ENCODE measurements around the gene MXI1. TPM values are rescaled to one million over a fixed set of nuclear protein-coding genes. Genes with fewer than 3 reads are reported as not detected.

MXI1 gene
- total RNA-seq, 1 donor from 2014 or later = 31.5 TPM

DNA sequence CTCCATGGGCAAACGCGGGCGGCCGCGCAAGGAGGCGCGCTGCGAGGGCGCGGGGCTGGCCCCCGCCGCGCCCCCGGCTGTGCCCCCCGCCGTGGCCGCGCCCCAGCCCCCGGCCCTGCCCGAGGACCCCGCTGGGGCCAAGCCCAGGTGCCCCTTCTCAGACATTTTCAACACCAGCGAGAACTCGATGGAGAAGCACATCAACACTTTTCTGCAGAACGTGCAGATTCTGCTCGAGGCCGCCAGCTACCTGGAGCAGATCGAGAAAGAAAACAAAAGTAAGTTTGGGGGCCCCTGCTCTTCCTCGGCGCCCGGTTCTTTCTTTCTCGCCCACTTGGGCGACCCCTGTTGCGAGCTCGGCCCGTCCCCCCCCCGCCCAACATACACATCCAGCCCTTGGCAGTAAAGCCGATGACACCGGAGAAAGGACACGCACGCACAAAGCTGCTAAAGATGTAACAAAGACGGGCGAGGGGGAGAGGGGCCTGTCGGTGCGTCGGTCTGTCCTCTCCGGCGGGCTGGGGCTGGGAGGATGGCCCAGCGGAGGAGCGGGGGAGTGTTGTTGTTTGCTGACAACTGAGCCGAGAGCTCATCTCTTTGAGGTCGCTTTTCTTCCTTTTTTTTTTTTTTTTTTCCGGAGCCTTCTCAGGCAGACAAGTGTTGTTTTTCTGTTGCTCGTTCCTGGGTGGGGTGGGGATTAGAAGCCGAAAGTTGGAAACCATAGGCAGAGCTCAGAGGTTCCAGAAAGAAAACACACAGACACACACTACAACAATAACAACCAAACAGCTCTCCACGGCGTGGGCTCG is 604 bp downstream of the MXI1 start:
- Histone ChIP-seq H3K4me1 (ENCODE audit: insufficient read depth, low read length) (peaks cover 5% of the 10 kb centered on the region), H3K27me3 (ENCODE audit: insufficient read depth, low read length) (peaks cover 21% of the 10 kb centered on the region), H3K4me3 (ENCODE audit: insufficient read depth, low read depth, low read length) (peak overlapping the region; percentile 82), H3K4me2 (ENCODE audit: low read length) (peak overlapping the region; percentile 99), H4K20me1 (ENCODE audit: insufficient read depth, low read length) (peaks cover 4% of the 10 kb centered on the region), H3K9ac (ENCODE audit: low read length) (peak overlapping the region; percentile 83), H3K79me2 (ENCODE audit: insufficient read depth, low read length) (no peaks in the 10 kb centered on the region), H3K9me3 (ENCODE audit: insufficient read depth, low read depth, low read length) (no peaks in the 10 kb centered on the region), H3K27ac (ENCODE audit: low read depth, low read length) (no peak overlapping the region), H2AFZ (ENCODE audit: low read depth, low read length) (peak overlapping the region; percentile 91), H3K36me3 (ENCODE audit: insufficient read depth, low read length) (no peaks in the 10 kb centered on the region)
- Mint-ChIP-seq H3K4me3 (ENCODE audit: unreplicated experiment) (peak overlapping the region; percentile 100), H3K36me3 (ENCODE audit: low read depth, unreplicated experiment) (no peaks in the 10 kb centered on the region), H3K27ac (ENCODE audit: unreplicated experiment) (peak overlapping the region; percentile 83), H3K4me1 (ENCODE audit: low read depth, unreplicated experiment) (peaks cover 14% of the 10 kb centered on the region), H3K9me3 (ENCODE audit: unreplicated experiment) (no peaks in the 10 kb centered on the region), H3K27me3 (ENCODE audit: low read depth, unreplicated experiment) (peaks cover 17% of the 10 kb centered on the region)
- no peak for DNase-seq (ENCODE audit: low read depth)
- FAIRE-seq = no peak
- TF ChIP-seq EZH2 (IDR thresholded peaks at IDR 0.05; ENCODE audit: insufficient read depth, low read length) = no peak
- TF ChIP-seq CTCF (IDR thresholded peaks at IDR 0.05; ENCODE audit: insufficient read depth, low read depth, low read length) = no peak

DNA sequence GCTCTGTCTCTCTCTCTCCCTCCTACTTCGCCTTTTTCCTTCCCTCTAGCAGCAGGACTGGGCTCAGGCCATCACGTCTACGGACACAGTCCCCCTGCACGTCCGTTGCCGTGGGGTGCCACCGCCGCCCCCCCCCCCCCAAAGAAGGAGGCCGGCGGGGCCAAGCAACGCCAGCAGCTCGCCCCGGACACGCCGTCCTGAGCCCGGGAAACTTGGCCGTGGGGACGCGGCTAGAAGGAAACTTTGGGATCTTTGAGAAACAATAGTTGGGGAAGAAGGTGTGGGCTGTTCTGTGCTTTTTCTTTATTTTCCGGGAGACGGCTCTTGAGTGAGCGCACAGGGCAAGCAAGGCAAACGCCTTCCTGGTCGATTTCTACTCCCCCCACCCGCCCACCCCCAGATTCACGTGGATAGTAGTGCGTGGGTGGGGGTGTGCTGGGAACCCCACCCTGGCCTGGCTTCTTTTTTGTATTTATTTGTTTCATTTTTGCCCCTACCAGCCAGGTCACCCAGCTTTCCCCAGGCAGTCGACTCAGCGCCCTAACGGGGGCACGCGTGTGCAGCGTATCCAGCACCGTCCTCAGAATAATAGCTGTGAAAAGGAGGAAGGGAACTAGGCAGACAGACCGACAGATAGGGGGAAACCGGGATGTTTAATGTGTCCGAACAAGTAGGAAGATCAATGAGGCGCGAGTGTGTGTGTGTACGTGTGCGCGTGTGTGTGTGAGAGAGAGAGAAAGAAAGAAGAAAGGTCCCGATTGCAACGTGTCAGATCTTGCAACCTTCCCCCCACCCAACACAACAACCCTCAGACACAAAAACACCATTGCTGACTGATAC is 1.4 kb downstream of the MXI1 start:
- H2AFZ ChIP-seq (ENCODE audit: low read depth, low read length) = peak overlapping the region; percentile 95
- Mint-ChIP-seq H3K27ac (ENCODE audit: unreplicated experiment) (peak overlapping the region; percentile 98), H3K27me3 (ENCODE audit: low read depth, unreplicated experiment) (peaks cover 12% of the 10 kb centered on the region), H3K36me3 (ENCODE audit: low read depth, unreplicated experiment) (peaks cover 2% of the 10 kb centered on the region), H3K4me3 (ENCODE audit: unreplicated experiment) (peak overlapping the region; percentile 100), H3K9me3 (ENCODE audit: unreplicated experiment) (no peaks in the 10 kb centered on the region), H3K4me1 (ENCODE audit: low read depth, unreplicated experiment) (peaks cover 17% of the 10 kb centered on the region)
- TF ChIP-seq CTCF (IDR thresholded peaks at IDR 0.05; ENCODE audit: insufficient read depth, low read depth, low read length) (peak; percentile 12), EZH2 (IDR thresholded peaks at IDR 0.05; ENCODE audit: insufficient read depth, low read length) (no peak)
- no peaks in the 10 kb centered on the region for H3K79me2 ChIP-seq (ENCODE audit: insufficient read depth, low read length)
- no peaks in the 10 kb centered on the region for H3K36me3 ChIP-seq (ENCODE audit: insufficient read depth, low read length)
- H3K4me3 ChIP-seq (ENCODE audit: insufficient read depth, low read depth, low read length) = peak overlapping the region; percentile 82
- peak overlapping the region; percentile 83 for H3K9ac ChIP-seq (ENCODE audit: low read length)
- H3K27me3 ChIP-seq (ENCODE audit: insufficient read depth, low read length) = peaks cover 21% of the 10 kb centered on the region
- H3K4me1 ChIP-seq (ENCODE audit: insufficient read depth, low read length) = peaks cover 5% of the 10 kb centered on the region
- no peaks in the 10 kb centered on the region for H3K9me3 ChIP-seq (ENCODE audit: insufficient read depth, low read depth, low read length)
- no peak for FAIRE-seq
- DNase-seq (ENCODE audit: low read depth) = no peak
- H4K20me1 ChIP-seq (ENCODE audit: insufficient read depth, low read length) = peaks cover 4% of the 10 kb centered on the region
- peak overlapping the region; percentile 99 for H3K4me2 ChIP-seq (ENCODE audit: low read length)
- H3K27ac ChIP-seq (ENCODE audit: low read depth, low read length) = peak overlapping the region; percentile 32
